Measurements from ENCODE around the gene STARD10. TPM values are rescaled to one million over a fixed set of nuclear protein-coding genes. Genes with fewer than 3 reads are reported as not detected.

STARD10 gene
- total and polyA plus RNA-seq, 2 of the 8 experiments (the other 6 are each of a cell fraction or from before 2014, with no cell fraction given), result 23.7 to 35.7 TPM

GRCh38 chr11:72719144-72719543, 74.7 kb downstream of the STARD10 start:
- H2BK5ac ChIP-seq (ENCODE audit: low read depth, low read length), result no peak overlapping the region
- no peak overlapping the region for H3K18ac ChIP-seq (ENCODE audit: extremely low read depth, low read length)
- H4K8ac ChIP-seq (ENCODE audit: extremely low read depth, insufficient read depth, low read length), result no peak overlapping the region
- POLR2A ChIA-PET (ENCODE audit: partially characterized antibody), result no interaction called here
- no peak overlapping the region for H2AK5ac ChIP-seq (ENCODE audit: low read depth, low read length)
- no peak overlapping the region for H2BK15ac ChIP-seq (ENCODE audit: low read length)
- no peak overlapping the region for H2BK120ac ChIP-seq (replicated peaks; ENCODE audit: low read depth, low read length)
- H3K56ac ChIP-seq (replicated peaks; ENCODE audit: insufficient read length, low read depth, low read length), result no peak overlapping the region
- no peaks in the 10 kb centered on the region for H3K9me3 ChIP-seq (ENCODE audit: insufficient read depth in 2 of 2, low read depth in 1 of 2, low read length in 1 of 2)
- H3K23me2 ChIP-seq (ENCODE audit: low read depth, low read length), result no peaks in the 10 kb centered on the region
- H3K4me1 ChIP-seq (replicated peaks in 1 of 4; ENCODE audit: control insufficient read depth in 3 of 4, insufficient read depth in 4 of 4, low read length in 3 of 4), result peaks cover 0 to 12% (median 5%) of the 10 kb centered on the region in 4 experiments; a peak in 6 of 7 replicates
- DNase-seq (ENCODE audit: low read depth in 1 of 2, low spot score in 2 of 2) (no peak), FAIRE-seq (no peak)
- no peak overlapping the region for H4K5ac ChIP-seq (ENCODE audit: insufficient read length, low read depth, low read length)
- H3K36me3 ChIP-seq (ENCODE audit: control insufficient read depth in 2 of 4, insufficient read depth in 4 of 4, low read length in 3 of 4), result peaks cover 0 to 6% (median 0%) of the 10 kb centered on the region in 4 experiments; a peak in 3 of 8 replicates
- peaks cover 6 to 22% of the 10 kb centered on the region in 2 experiments for H4K20me1 ChIP-seq (replicated peaks in 1 of 2; ENCODE audit: control insufficient read depth in 1 of 2, insufficient read depth in 2 of 2, low read length in 2 of 2)
- H3K4ac ChIP-seq (replicated peaks; ENCODE audit: insufficient read length, low read depth, low read length), result no peak overlapping the region
- H3K9ac ChIP-seq (replicated peaks in 1 of 4; ENCODE audit: extremely low read depth in 1 of 4, low read depth in 3 of 4, low read length in 3 of 4), result no peak overlapping the region
- H3K27me3 ChIP-seq (replicated peaks in 1 of 4; ENCODE audit: control insufficient read depth in 3 of 4, extremely low read depth in 1 of 4, insufficient read depth in 3 of 4, low read length in 3 of 4), result no peaks in the 10 kb centered on the region
- H3K4me3 ChIP-seq (ENCODE audit: extremely low read depth in 1 of 4, insufficient read depth in 2 of 4, low read depth in 3 of 4, low read length in 4 of 4), result no peak overlapping the region
- TF ChIP-seq SP2 (IDR thresholded peaks at IDR 0.05; ENCODE audit: low read length) (no peak), RXRA (IDR thresholded peaks at IDR 0.05; ENCODE audit: insufficient read depth, low read depth, low read length) (no peak), ASH2L (IDR thresholded peaks at IDR 0.05; ENCODE audit: low read length) (no peak), EP300 (IDR thresholded peaks at IDR 0.05; ENCODE audit: borderline replicate concordance in 1 of 2, low read depth in 2 of 2, low read length in 2 of 2) (no peak), USF2 (IDR thresholded peaks at IDR 0.05; ENCODE audit: low read length) (no peak), POLR2A (IDR thresholded peaks at IDR 0.05; ENCODE audit: control extremely low read depth in 1 of 2, low read depth in 2 of 2, low read length in 2 of 2) (no peak)
- no peak overlapping the region for H3K4me2 ChIP-seq (ENCODE audit: insufficient read depth in 1 of 2, low read depth in 2 of 2, low read length in 2 of 2)
- H3K27ac ChIP-seq (ENCODE audit: low read depth, low read length), result no peak overlapping the region
- whole genome bisulfite sequencing, 2 experiments (ENCODE audit: extremely low coverage in 1 of 2, insufficient coverage in 1 of 2, insufficient read length in 1 of 2, insufficient replicate concordance in 2 of 2, low coverage in 1 of 2, low lambda C conversion rate in 2 of 2, missing lambda C conversion rate in 1 of 2), result 85% methylated on average over 2 of the region's 2 CpGs; no CpG with 5 or more reads in 1 of the 2 experiments
- H4K91ac ChIP-seq (replicated peaks; ENCODE audit: insufficient read length, low read length), result no peak overlapping the region
- H2BK20ac ChIP-seq (ENCODE audit: low read length), result no peak overlapping the region
- peaks cover 0 to 31% of the 10 kb centered on the region in 2 experiments; a peak in 2 of 4 replicates for H3K79me2 ChIP-seq (ENCODE audit: control insufficient read depth in 1 of 2, insufficient read depth in 2 of 2, low read length in 2 of 2)
- H3K79me1 ChIP-seq (ENCODE audit: low read depth, low read length), result peaks cover 20% of the 10 kb centered on the region; the same call in 1 of the 2 replicates
- CTCF ChIA-PET (ENCODE audit: partially characterized antibody), result interaction anchor here (0.9 kb wide), 1 partner anchor 35 kb away, joined by 3 read pairs; no protein-coding TSS in a partner anchor
- no peak overlapping the region for H3K14ac ChIP-seq (ENCODE audit: insufficient read length)
- no peak overlapping the region for H2BK12ac ChIP-seq (ENCODE audit: low read depth, low read length)
- no peak overlapping the region for H2AFZ ChIP-seq (ENCODE audit: low read length)
- H3K23ac ChIP-seq (ENCODE audit: insufficient read length), result no peak overlapping the region

Data from H1 (cell line).